MCF 10A (cell line): ENCODE measurements around the gene GPLD1. TPM values are rescaled to one million over a fixed set of nuclear protein-coding genes. Genes with fewer than 3 reads are reported as not detected.
"Not testable (repeated sequence)": the region's sequence is repeated elsewhere in the genome, so short reads cannot be mapped to it uniquely, and the experiment has no call there.

Experiments used
- BruUV-seq: library from RNA; stranded (reverse); fragments of 400-500 nt; replicated peaks from 2 replicates; lab custom pipeline; 2021; lab: Mats Ljungman, UMichigan
- CTCF ChIA-PET: fragments of 300-600 bp; sonication (Branson Sonifier 250); formaldehyde crosslinking; extraction: SDS; loops from one replicate; lab custom pipeline; 2021; ENCODE audit warnings: antibody characterized with exemption, inconsistent platforms; lab: Yijun Ruan, JAX
- POLR2A ChIA-PET: fragments of 300-600, 350-650 bp; sonication (Branson Sonifier 250); formaldehyde crosslinking; extraction: SDS; loops from one replicate; lab custom pipeline; 2020; ENCODE audit warnings: antibody characterized with exemption, inconsistent platforms; lab: Yijun Ruan, JAX
- DNase-seq: peaks from one replicate; pipeline ENCODE4 v3.0.0-alpha.2; 2018; ENCODE audit not compliant: unreplicated experiment
- H3K27ac Mint-ChIP-seq: one replicate; pipeline ENCODE4 v1.8.0; 2022; ENCODE audit warnings: mild to moderate bottlenecking, low read depth, mixed read lengths; ENCODE audit not compliant: unreplicated experiment
- H3K27me3 Mint-ChIP-seq: one replicate; pipeline ENCODE4 v1.8.0; 2022; ENCODE audit warnings: mixed read lengths; ENCODE audit not compliant: insufficient read depth, unreplicated experiment
- H3K36me3 Mint-ChIP-seq: one replicate; pipeline ENCODE4 v1.8.0; 2022; ENCODE audit warnings: mild to moderate bottlenecking, moderate library complexity, mixed read lengths; ENCODE audit not compliant: insufficient read depth, unreplicated experiment
- H3K4me1 Mint-ChIP-seq: one replicate; pipeline ENCODE4 v1.8.0; 2022; ENCODE audit warnings: mixed read lengths; ENCODE audit not compliant: insufficient read depth, unreplicated experiment
- H3K4me3 Mint-ChIP-seq: one replicate; pipeline ENCODE4 v1.8.0; 2022; ENCODE audit warnings: mild to moderate bottlenecking, moderate library complexity, mixed read lengths; ENCODE audit not compliant: unreplicated experiment
- H3K9me3 Mint-ChIP-seq: one replicate; pipeline ENCODE4 v1.8.0; 2022; ENCODE audit warnings: mixed read lengths; ENCODE audit not compliant: unreplicated experiment
- CTCF ChIP-seq: fragments of 200-600 bp; IDR thresholded peaks from one replicate; pipeline ENCODE4 v1.8.0; 2022; ENCODE audit warnings: antibody characterized with exemption, mild to moderate bottlenecking; ENCODE audit not compliant: unreplicated experiment
- intact Hi-C: fragments of 100-400 bp; cut with micrococcal nuclease; formaldehyde crosslinking; loops from 2 replicates; pipeline ENCODE4 v1.14.1; 2022
- total RNA-seq: library from RNA; stranded (reverse); gene quantifications from 2 replicates; pipeline ENCODE4 v1.2.3, GENCODE V29; 2022

The GPLD1 gene
- total RNA-seq, 1 experiment from 2014 or later: 0.16 TPM

DNA sequence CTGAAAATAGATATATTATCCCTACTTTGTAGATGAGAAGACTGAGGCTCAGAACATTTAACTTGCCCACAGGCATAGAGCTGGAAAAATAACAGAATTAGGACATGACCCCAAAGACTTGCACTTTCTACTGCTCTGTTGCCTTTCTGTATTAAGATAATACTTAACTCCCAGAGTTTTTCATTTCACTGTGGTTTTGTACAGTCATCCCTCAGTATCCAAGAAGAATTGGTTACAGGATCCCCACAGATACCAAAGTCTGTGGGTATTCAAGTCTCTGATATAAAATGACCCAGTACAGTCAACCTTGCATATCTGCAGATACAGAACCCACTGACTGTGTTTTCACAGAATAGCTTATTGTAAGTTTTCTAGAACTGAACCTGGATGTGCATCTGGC lies 69.9 kb downstream of the GPLD1 start:
- H3K27me3 Mint-ChIP-seq: no peaks in the 10 kb centered on the region
- no peak for TF ChIP-seq CTCF
- no peak overlapping the region for H3K27ac Mint-ChIP-seq
- no TSS peak for BruUV-seq
- no peaks in the 10 kb centered on the region for H3K4me1 Mint-ChIP-seq
- CTCF ChIA-PET: interaction anchor here (1.0 kb wide), 1 partner anchor 11 kb away, joined by 3 read pairs; no protein-coding TSS in a partner anchor
- DNase-seq: no peak
- intact Hi-C loops: no loop called here
- POLR2A ChIA-PET: no interaction called here
- H3K36me3 Mint-ChIP-seq: peaks cover 88% of the 10 kb centered on the region
- H3K9me3 Mint-ChIP-seq: no peaks in the 10 kb centered on the region
- no peak overlapping the region for H3K4me3 Mint-ChIP-seq

DNA sequence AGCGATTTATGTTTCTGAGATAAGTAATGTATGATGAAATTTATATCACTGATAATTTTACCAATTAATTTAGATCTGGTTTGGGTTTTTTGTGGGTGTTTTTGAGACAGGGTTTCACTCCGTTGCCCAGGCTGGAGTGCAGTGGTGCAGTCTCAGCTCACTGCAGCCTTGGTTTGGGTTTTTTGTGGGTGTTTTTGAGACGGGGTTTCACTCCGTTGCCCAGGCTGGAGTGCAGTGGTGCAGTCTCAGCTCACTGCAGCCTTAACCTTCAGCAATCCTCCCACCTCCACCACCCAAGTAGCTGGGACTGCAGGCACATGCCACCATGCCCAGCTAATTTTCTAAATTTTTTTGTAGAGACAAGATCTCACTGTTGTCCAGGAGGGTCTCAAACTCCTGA lies 73.6 kb downstream of the GPLD1 start:
- Mint-ChIP-seq H3K4me1 (no peaks in the 10 kb centered on the region), H3K27ac (no peak overlapping the region), H3K9me3 (no peaks in the 10 kb centered on the region), H3K36me3 (peaks cover 74% of the 10 kb centered on the region), H3K27me3 (no peaks in the 10 kb centered on the region), H3K4me3 (no peak overlapping the region)
- intact Hi-C loops: no loop called here
- BruUV-seq: no TSS peak
- no peak for DNase-seq
- no peak for TF ChIP-seq CTCF
- POLR2A ChIA-PET: no interaction called here
- CTCF ChIA-PET: interaction anchor here (0.6 kb wide), 1 partner anchor 667 kb away, joined by 4 read pairs; no protein-coding TSS in a partner anchor

DNA sequence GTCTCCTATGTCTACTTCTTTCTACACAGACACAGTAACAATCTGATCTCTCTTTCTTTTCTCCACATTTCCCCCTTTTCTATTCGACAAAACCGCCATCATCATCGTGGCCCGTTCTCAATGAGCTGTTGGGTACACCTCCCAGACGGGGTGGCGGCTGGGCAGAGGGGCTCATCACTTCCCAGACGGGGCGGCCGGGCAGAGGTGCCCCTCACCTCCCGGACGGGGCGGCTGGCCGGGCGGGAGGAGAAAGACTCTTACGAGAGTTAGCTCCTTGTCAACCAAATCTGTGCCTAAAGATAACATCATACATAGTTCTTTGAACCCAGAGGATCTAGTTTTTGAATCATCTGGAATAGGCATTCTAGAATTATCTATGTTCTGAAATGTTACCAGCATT lies 74.8 kb downstream of the GPLD1 start:
- H3K4me1 Mint-ChIP-seq, BruUV-seq, H3K4me3 Mint-ChIP-seq, DNase-seq, H3K9me3 Mint-ChIP-seq, intact Hi-C loops, H3K27me3 Mint-ChIP-seq, POLR2A ChIA-PET, H3K27ac Mint-ChIP-seq: not testable (repeated sequence)
- CTCF ChIA-PET: interaction anchor here (0.7 kb wide), 1 partner anchor 131 kb away, joined by 3 read pairs; no protein-coding TSS in a partner anchor
- H3K36me3 Mint-ChIP-seq: peaks cover 71% of the 10 kb centered on the region

DNA sequence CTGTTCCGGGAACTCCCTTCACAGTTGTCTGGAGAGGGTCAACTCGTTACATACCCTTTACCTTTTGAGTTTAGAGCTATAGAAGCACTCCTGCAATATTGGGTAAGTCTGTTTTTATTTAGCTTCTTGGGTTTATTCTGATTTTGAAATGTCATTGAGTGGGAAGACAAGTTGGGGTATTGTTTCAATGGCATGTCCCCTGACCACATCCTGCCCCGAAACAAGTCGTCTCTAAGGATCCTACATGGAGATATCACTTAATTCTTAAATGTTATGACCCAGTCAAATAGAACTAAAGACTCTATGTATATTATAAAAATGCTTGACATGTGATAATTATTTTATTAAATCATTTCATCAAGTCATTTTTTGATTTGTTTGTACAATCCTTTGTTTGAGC lies 77.1 kb downstream of the GPLD1 start:
- no peaks in the 10 kb centered on the region for H3K4me1 Mint-ChIP-seq
- POLR2A ChIA-PET: interaction anchor here (0.7 kb wide), 1 partner anchor 82 kb away, joined by 4 read pairs; no protein-coding TSS in a partner anchor

More for the DNA sequence above, 77.1 kb downstream of the GPLD1 start:
- no peak overlapping the region for H3K4me3 Mint-ChIP-seq
- no peak for TF ChIP-seq CTCF
- intact Hi-C loops: no loop called here
- H3K27me3 Mint-ChIP-seq: no peaks in the 10 kb centered on the region
- H3K27ac Mint-ChIP-seq: no peak overlapping the region
- BruUV-seq: no TSS peak
- peaks cover 61% of the 10 kb centered on the region for H3K36me3 Mint-ChIP-seq
- no peak for DNase-seq
- H3K9me3 Mint-ChIP-seq: no peaks in the 10 kb centered on the region
- CTCF ChIA-PET: interaction anchor here (0.6 to 0.7 kb wide), 2 partner anchors 23 to 297 kb away, joined by 3 to 5 read pairs; no protein-coding TSS in a partner anchor
